Thyroid gland (tissue), 4 donors: Measurements from ENCODE around the gene GGCX.

Experiments
- CTCF ChIP-seq, 6 experiments: fragments of 200-600 bp in 3 of 6; fragments of 450-650 bp in 3 of 6; sonication (generic) in 3 of 6; IDR thresholded peaks; one replicate each; pipeline ENCODE4 v1.5.1; 2016 to 2019; ENCODE audit warnings: antibody characterized with exemption in 6 of 6, mild to moderate bottlenecking in 2 of 6, inconsistent platforms in 1 of 6, moderate library complexity in 1 of 6
- POLR2A ChIP-seq, 2 donors: fragments of 450-650 bp; IDR thresholded peaks; one replicate each; pipeline ENCODE4 v1.6.1; 2017; ENCODE audit warnings: antibody characterized with exemption in 2 of 2, mild to moderate bottlenecking in 2 of 2, moderate library complexity in 1 of 2

- no peak for TF ChIP-seq CTCF (IDR thresholded peaks at IDR 0.05)
- no peak for TF ChIP-seq POLR2A (IDR thresholded peaks at IDR 0.05)
Observed at GRCh38 chr2:85585781-85586105, 24.4 kb upstream of the GGCX start.
